NCI-H146 treated with DMSO at 0.1 percent for 48 hours (cell line): ENCODE data around the gene SSUH2.
"Not testable (repeated sequence)": the region's sequence is repeated elsewhere in the genome, so short reads cannot be mapped to it uniquely, and the experiment has no call there.

Experiments used
- DNase-seq: peaks from one replicate; lab custom pipeline; 2025; ENCODE audit not compliant: unreplicated experiment; lab: John Stamatoyannopoulos, UW

The SSUH2 gene

DNA sequence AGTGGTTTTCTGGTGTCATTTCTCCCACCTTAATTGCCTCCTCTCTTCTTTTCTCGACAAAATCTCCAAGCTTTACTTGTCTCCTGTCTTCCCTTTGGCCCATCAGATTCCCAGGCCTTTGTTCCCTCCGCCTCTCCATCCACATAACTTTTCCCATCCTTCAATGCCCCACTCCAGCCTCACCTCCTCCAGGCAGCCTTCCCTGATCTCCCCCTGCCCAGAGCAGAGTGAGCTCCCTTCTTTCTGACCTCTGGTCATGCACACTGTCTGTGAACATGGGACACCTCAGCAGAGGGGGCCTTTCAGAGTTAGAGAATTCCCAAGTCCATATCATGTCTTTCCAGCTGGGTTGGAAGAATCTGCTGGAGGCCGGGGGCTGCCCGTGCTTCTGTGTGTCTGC lies 14.6 kb upstream of the SSUH2 start:
- DNase-seq = no peak

DNA sequence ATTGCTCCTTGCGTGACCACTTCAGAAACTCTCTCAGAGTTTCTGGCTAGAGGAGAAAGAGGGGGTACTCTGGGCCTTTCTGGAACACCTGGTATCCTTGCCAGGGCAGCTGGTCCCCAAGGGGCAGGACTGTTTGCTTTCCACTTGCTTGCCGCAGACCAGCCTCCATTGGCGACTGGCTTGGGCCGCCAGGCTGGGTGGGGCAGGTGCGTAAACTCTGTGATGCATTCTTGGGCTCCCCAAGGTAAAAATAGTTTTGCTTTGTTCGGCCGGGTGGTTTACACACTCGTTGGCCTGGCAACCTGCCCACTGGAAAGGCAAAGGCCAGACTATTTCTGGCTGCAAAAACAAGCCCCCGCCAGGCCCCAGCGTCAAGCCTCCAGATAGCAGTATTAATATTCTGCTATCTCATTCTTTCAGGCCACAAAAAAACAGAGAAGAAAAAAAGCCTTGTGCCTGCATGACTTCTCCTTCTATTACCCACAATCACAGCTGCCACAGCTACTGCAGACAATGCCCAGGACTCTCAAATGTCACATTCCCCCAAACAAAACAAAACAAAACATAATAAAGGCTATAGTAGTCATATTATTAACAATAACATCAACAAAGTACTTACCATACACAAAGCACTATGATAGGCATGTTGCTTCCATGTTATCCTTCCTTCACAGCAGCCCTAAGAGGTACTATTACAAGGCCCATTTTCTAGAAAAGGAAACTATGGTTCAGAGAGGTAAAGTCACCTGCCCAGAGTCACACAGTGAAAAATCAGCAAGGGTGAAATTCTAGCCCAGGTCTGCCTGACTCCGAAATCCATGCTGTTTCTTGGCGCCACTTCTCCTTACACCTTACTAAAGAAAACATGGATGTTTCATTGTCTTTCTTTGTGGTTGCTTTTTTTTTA lies 14.0 kb upstream of the SSUH2 start:
- peak; percentile 19 for DNase-seq

GRCh38 chr3:8657804-8658305 lies 13.3 kb upstream of the SSUH2 start:
- no peak for DNase-seq

DNA sequence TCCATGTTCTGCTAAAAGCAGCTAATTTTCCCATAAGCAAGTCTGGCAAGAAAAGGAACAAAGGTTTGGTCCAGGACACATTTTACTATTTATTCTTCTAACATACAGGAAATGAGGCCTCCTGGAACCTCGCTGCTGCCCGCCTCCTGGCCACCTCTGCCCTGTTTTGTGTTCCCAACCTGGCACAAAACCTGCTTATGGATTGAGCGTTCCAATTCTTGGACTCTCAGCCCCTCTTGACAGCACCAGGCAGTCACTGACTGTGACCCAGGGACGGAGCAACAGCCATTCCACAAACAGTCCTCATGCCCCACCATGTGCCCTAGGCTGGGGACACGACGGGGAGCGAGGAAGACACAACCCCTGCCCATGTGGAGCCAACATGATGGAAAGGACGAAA lies 11.6 kb upstream of the SSUH2 start:
- no peak for DNase-seq

DNA sequence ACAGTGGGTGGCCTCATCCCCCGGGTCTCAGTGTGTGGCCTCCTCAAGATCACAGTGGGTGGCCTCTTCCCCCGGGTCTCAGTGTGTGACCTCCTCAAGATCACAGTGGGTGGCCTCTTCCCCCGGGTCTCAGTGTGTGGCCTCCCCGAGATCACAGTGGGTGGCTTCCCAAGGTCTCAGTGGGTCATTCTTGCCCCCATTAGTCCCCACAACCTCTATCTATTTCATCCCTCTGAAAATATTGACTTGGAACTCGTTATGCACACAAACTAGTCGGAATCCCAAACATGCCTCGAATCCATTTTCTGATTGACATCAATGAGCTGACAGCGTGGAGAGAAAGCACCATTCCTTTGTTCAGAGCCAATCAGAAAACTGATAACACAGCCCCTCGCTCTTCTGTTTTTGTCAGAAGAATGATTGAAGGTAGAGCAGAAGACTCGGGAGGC lies 10.8 kb upstream of the SSUH2 start:
- no peak for DNase-seq

DNA sequence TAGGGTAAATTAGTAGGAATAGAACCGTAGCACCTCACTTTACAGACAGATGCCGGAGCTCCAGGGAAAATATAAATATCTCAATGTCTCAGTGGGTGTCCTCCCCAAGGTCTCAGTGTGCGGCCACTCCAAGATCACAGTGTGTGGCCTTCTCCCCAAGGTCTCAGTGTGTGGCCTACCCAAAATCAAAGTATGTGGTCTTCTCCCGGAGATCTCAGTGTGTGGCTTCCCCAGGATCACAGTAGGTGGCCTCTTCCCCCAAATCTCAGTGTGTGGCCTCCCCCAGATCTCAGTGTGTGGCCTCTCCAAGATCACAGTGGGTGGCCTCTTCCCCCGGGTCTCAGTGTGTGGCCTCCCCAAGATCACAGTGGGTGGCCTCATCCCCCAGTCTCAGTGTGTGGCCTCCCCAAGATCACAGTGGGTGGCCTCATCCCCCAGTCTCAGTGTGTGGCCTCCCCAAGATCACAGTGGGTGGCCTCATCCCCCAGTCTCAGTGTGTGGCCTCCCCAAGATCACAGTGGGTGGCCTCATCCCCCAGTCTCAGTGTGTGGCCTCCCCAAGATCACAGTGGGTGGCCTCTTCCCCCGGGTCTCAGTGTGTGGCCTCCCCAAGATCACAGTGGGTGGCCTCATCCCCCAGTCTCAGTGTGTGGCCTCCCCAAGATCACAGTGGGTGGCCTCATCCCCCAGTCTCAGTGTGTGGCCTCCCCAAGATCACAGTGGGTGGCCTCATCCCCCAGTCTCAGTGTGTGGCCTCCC lies 10.2 kb upstream of the SSUH2 start:
- not testable (repeated sequence) for DNase-seq

DNA sequence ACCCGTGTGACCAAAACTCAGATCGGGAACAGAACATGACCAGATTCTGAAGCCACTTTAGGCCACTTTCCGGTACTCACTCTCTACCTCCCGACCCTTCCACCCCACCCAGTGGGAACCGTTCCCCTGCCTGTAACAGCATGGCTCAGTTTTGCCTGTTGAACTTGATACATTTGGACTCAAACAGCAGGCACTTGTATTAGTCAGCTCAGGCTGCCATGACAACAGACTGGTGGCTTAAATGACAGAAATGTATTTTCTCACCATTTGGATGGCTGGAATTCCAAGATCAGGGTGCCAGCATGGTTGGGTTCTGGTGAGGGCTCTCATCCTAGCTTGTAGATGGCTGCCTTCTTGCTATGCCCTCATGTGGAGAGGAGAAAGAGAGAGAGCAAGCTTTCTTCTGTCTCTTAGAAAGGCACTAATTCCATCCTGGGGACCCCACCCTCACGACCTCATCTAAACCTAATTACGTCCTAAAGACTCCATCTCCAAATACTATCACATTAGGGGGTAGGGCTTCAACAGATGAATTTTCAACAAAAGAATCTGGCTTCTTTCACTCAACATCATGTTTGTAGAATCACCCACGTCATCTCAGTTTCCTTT lies 9.3 kb upstream of the SSUH2 start:
- DNase-seq = no peak

GRCh38 chr3:8652324-8652987 lies 7.9 kb upstream of the SSUH2 start:
- no peak for DNase-seq

DNA sequence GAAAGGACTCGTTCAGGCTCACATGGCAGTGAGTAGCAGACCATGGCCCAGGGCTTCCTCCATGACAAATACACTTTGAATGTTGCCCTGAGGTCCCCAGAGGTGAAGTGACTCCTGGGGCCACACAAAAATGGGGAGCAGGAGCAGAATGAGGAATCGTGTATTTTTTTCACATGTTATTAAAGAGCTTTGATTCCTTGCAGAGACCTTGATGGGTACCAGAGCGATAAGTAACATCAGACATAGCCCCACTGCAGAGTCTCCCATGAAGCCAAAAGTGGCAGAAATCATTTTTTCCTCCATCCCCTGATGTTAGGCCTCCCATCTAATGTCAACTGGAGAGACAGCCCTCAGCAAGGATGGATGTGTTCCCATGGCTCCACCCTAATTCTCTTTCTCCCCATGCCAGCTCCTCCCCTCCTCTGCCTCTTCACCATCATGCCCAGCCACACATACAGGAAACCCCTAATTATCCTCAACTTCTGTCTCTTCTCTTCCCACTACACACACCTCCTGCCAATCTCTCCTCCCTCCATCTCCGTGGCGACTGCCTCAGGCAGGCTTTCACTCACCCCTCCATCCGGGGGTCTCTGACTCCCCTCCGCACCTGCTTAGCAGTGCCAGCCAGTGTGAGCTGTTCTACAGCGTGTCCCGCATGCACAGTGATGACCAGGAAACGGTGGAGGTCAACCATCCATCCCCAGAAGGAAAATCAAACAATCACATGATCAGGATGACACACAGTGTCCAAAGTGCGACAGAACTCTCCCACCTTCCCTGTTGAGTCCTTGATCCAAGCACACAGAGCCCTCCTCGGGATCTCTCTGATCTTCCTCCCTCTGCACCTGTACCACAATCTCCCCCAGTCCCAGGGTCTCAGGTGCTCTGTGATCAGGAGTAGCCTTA lies 7.1 kb upstream of the SSUH2 start:
- no peak for DNase-seq

- DNase-seq = no peak
Measured at GRCh38 chr3:8650583-8651416, 6.2 kb upstream of the SSUH2 start.

GRCh38 chr3:8649757-8650156 lies 5.2 kb upstream of the SSUH2 start:
- DNase-seq = no peak

DNA sequence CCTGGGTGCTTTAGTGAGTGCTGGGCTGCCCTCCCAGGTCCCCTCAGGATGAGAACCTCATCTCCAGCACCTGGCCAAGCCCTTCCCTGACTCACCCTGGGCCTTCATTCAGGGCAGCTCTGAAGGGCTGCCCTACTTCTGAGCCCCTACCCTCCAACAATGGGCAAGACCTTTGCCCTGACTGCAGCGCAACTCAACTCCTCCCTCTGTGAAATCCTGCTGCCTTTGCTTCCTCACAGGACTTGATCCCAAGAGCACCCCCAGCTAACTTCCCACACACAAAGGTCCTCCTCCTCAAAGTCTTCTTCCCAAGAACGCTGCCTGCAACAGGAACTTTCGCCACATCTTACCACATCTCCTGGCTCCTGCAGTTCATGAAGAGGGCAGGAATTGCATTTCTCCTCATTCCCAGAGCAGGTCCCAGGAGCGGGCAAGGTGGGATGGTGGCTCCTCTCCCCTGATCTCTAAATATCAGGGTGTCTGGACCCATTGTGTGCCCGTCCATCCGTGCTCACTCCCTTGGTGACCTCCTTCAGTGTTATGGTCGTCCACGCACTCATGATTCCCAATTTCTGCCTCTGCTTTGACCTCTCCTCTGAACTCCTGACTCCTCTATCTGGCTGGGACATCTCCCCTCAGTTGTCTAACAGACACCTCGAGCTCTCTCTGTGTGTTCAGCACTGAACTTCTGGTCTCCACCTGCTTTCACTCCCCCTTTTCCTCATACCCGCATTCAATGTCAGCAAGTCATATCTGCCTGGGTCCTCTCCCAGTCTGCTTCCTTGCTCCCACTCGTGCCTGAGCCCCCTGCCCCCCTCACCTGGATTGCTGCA lies 4.5 kb upstream of the SSUH2 start:
- no peak for DNase-seq

GRCh38 chr3:8647137-8647985 lies 2.8 kb upstream of the SSUH2 start:
- DNase-seq = no peak

GRCh38 chr3:8646313-8646938 lies 1.8 kb upstream of the SSUH2 start:
- DNase-seq = no peak

DNA sequence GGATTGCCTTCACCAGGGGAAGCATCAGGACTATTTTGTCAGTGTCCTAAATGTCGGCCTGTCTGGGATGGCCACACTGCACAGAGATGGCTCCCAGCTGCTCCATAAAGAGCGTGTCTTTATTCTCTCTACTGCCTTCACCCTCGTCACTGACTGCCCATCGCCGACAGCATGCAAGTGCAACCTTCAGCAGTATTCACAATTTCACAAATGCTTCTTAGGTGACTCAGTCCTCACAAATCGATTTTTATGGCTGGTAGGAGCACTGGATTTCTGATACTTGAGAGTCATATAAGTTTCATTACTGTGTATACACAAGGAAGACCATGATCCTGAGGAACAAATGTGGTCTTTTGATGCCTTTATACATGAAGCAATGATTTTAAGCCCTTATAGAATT lies 1.1 kb upstream of the SSUH2 start:
- DNase-seq = no peak

- no peak for DNase-seq
Measured at GRCh38 chr3:8643693-8644365, 769 bp downstream of the SSUH2 start.
